Astrocyte (in vitro differentiated cells and primary cell): ENCODE measurements around the gene RAD51B.

Experiments
- CTCF ChIP-seq: IDR thresholded peaks from 2 replicates; pipeline ENCODE4 v1.5.1; 2011; ENCODE audit warnings: low read depth, mild to moderate bottlenecking, inconsistent platforms, low read length, moderate library complexity; ENCODE audit not compliant: insufficient read depth
- EZH2 ChIP-seq: IDR thresholded peaks from 2 replicates; pipeline ENCODE4 v1.6.1; 2012; ENCODE audit warnings: mild to moderate bottlenecking, low read length, inconsistent platforms; ENCODE audit not compliant: insufficient read depth

GRCh38 chr14:68215629-68216028, 396.1 kb downstream of the RAD51B start:
- TF ChIP-seq CTCF (no peak), EZH2 (no peak)
